NCI-H510A treated with DMSO at 0.1 percent for 48 hours (cell line): Measurements from ENCODE around the gene ADTRP.
"Not testable (repeated sequence)": the region's sequence is repeated elsewhere in the genome, so short reads cannot be mapped to it uniquely, and the experiment has no call there.

Experiments used
- DNase-seq: peaks from one replicate; lab custom pipeline; 2025; lab: John Stamatoyannopoulos, UW

Gene ADTRP

GRCh38 chr6:11803591-11803971 is 25.0 kb upstream of the ADTRP start:
- DNase-seq: no peak

GRCh38 chr6:11802886-11803590 is 24.4 kb upstream of the ADTRP start:
- no peak for DNase-seq

- DNase-seq: not testable (repeated sequence)
Observed at GRCh38 chr6:11800531-11800930, 21.9 kb upstream of the ADTRP start.

DNA sequence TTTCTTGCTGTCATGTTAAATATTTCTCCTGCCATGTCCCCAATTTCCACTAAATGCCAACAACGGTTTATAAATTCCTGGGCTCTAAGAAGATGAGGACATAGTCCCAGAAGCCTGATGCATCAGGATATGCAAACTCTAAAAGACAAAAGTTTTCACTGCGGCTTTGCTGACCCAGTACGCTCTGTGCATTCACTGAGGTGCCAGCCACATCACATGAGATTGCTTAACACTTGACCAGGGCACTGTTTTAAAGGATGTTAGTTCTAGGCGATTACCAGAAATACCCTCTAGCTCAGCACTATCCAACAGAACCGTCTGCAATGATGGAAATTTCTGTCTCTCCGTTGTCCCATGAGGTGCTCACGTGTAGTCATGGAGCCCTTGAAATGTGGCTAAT is 19.9 kb upstream of the ADTRP start:
- no peak for DNase-seq

- DNase-seq: no peak
Observed at GRCh38 chr6:11798096-11798495, 19.5 kb upstream of the ADTRP start.

DNA sequence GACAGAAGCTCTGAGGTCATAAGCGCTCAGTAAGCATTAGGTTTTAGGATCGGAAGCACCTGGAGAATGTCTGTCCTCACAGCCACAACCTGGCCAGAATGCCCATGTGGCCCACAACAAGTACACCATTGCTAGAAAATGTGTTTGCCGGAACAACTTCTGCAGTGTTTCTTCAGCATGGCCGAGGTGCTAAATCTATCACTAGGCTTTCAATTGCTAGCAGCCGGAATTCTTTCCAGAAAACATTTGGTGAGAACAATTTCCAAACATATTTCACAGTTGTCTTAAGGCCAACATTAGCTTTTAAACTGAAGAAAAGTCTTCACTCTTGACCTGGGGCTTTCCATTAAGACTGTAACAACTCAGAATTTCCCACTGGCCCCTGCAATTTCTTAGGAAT is 18.2 kb upstream of the ADTRP start:
- DNase-seq: no peak

GRCh38 chr6:11795403-11795802 is 16.8 kb upstream of the ADTRP start:
- DNase-seq: no peak

- DNase-seq: no peak
Observed at GRCh38 chr6:11793277-11793676, 14.7 kb upstream of the ADTRP start.

DNA sequence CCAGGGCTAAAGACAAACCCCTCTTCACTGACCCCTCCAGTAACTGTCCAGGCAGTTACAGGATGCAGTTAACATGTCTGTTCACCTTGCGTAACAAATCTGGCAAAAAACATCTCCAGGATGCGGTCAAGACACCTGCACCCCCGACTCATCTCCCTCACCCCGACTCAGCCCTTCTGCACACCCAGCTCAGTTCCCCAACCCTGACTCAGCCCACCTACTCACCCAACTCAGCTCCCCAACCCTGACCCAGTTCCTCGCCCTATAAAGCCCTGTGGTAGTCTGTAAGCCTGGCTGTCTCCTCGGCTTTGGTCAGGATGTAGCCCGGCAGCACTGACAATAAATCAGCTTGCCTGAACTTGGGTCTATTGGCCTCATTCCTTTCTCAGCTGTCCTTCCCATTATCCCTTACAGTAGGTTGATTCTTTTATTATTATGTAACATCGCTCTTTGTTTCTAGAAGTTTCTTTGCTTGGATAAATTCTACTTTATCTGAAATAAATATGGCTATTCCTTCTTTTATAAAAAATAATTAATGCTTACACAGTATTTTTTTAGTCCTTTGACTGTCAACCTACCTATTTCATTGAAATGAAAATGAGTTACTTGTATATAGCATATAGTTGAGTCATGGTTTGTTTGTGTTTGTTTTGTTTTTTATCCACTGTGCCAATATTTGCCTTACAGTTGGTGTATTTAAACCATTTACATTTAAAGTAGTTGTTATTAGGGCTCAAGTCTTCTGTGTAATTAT is 12.9 kb upstream of the ADTRP start:
- no peak for DNase-seq

DNA sequence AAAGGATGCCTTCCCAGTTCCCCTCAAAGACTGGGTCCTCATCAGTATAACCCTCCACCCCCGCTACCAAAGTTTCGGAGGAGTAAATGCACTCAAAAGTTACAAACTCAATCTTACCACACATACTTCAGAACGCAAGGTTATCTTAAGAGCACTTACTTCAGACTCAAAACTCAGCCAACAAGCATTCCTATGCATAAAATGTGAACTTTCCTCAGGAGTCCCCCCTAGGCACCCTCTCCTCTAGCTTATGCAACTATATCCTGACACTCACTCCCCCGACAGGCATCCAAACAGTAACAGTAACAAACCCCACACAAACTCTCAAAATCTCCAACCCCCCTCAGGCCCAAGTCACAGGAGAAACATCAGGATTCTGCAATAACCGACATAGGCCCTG is 11.1 kb upstream of the ADTRP start:
- no peak for DNase-seq

GRCh38 chr6:11788043-11788442 is 9.4 kb upstream of the ADTRP start:
- no peak for DNase-seq

DNA sequence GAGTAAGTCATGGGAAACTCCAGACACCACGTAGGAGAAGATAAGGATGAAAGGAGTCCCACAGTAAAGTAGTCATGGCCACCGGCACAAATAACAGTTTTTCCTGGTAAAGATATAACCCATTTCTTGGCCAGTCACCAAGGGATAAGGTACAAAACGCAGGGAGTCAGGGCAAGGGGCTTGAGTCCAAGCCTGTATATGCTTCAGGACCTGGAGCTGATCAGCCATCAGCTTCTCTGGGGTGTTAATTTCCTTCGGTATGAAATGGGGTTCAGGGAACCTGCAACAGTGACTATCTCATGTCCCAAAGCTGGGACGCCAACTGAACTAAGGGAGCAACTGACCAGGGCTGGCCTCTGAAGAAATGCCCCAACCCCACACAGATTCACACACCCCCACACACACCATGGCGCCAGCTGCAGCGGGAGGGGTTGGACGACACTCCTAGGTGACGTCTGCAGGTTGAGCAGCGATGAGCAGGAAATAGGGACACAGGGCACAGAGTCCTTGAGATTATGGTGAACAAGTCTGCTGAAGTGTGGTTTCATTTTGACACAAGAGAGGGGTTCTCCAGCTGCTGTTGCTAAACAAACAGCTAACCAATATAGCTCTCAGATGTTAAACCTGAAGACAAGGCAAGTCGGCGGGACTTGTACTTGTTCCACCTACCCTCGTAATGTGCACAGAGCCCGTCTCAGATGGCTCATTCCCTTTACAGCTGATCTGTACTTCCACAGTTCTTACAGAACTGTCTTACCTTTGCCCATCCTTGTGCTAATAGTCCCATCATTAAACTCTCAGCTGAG is 7.4 kb upstream of the ADTRP start:
- DNase-seq: no peak

- DNase-seq: no peak
Observed at GRCh38 chr6:11785415-11785773, 6.8 kb upstream of the ADTRP start.

DNA sequence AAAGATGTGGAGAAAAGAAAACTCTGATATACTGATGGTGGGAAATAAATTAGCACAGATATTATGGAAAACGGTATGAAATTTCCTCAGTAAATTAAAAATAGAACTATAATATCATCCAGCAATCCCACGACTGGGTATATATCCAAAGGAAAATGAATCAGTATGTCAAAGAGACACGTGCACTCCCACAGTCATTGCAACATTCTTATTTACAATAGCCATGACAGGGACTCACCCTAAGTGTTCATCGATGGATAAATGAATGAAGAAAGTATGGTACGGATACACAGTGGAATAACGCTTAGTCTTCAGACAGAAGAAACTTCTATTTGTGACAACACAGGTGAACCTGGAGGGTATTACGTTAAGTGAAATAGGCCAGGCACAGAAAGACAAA is 5.7 kb upstream of the ADTRP start:
- DNase-seq: no peak

DNA sequence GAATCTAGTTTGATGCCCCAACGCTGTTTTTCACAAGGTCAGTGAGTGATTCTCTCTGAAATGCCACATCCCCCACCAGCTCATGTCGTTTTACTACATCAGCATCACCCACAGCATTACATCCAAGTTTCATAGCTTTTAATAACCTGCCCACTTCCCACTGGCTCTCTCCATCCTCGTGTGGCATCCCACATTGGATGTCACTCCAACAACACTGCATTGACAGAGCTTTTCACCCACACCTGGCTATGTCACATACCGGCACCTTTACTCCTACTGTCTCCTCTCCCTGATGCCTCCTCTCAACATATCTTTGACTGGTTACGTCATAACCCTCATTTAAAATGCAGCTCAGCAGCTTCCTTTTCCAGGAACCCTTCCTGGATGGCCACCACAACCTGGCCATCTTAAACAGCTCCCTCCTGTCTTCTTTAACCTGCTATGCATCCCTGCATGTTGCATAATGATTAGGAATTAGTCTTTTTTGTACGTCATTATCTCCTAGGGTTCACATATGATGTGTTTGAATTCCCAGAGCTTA is 5.0 kb upstream of the ADTRP start:
- DNase-seq: no peak

- no peak for DNase-seq
Observed at GRCh38 chr6:11782524-11782923, 3.9 kb upstream of the ADTRP start.

DNA sequence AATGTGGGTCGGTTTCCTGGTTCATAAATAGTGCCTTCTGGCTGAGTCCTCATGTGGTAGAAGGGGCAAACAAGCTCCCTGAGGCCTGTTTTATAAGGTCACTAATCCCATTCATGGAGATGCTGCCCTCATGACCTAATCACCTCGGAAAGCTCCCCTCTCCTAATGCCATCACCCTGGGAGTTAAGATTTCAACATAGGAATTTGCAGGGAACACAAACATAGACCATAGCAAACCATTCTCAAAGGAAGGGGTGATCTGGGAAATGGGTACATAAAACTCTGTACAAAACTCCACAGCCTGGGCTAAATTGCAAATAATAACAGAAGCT is 1.5 kb upstream of the ADTRP start:
- DNase-seq: no peak

- DNase-seq: no peak
Observed at GRCh38 chr6:11779329-11780096, 910 bp upstream of the ADTRP start.

DNA sequence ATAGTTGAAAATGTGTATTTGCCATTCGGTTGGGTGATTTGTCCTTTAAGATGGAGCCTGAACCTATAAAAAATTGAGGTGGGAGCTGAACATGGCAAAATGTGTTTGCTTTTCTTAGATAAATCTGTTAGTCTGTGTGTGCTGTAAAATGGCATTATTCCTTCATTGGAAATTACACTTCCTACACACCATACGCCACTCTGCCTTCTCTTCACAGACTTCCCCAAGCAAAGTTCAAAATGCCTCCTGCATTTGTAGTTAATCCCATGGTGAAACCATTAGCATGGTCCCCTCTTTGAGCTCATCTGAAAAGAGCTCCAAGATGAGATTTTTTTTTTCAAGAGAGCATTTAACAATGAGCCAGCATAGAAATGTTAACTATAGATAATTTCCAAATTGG is 567 bp downstream of the ADTRP start:
- no peak for DNase-seq

DNA sequence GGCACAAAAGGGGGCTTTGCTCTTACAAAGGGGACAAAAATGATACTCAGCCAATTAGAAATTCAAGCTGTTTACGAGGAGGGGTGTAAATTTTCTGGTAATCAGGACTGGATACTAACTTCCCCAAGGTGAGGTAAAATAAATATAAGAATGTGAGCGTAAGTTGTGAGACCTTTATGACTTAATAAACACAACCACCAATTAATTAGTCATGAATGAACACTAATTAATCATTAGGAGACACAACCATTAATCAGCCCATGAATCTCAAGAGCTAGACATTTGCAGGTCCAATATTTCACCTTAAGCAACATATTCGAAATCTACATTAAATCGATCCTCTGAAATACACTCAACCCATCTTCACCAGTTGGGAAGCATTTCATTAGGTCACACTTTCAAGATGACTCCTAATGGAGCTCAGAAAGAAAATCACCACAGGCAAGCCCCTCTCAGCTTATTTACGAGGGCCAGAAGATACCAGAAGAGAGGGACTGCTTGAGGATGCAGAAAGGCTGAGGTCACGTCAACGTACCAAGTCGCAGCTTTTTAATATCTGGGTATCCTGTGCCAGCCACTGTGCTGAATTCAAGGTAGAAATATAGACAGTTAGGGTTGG is 2.7 kb downstream of the ADTRP start:
- DNase-seq: no peak

- DNase-seq: no peak
Observed at GRCh38 chr6:11774426-11774825, 4.2 kb downstream of the ADTRP start.

DNA sequence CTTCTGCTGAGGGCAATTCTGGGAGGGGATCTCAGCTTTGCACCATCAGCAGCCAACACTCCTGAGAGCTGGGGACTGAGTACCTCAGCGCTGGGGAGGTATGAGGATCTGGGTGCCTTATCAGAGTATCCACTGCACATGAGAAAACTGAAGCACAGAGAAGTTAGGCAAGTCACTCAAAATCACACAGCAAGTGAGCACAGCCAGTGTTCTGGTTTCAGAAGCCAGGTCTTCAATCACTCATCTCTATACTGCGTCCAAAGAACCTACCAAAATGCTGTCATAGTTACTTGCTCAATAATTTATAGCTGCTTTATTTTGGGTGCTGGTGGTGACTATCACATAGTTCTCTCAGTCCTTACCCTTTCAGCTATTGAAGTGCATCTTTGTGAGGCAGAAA is 5.0 kb downstream of the ADTRP start:
- no peak for DNase-seq
